IPS DF 19.7 (cell line): Measurements from ENCODE around the gene GPR65.

Experiments used
- DNase-seq: peaks from one replicate; pipeline ENCODE4 v3.0.0-alpha.2; 2013; ENCODE audit warnings: low read depth, low spot score

GPR65 gene, protein sequence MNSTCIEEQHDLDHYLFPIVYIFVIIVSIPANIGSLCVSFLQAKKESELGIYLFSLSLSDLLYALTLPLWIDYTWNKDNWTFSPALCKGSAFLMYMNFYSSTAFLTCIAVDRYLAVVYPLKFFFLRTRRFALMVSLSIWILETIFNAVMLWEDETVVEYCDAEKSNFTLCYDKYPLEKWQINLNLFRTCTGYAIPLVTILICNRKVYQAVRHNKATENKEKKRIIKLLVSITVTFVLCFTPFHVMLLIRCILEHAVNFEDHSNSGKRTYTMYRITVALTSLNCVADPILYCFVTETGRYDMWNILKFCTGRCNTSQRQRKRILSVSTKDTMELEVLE

DNA sequence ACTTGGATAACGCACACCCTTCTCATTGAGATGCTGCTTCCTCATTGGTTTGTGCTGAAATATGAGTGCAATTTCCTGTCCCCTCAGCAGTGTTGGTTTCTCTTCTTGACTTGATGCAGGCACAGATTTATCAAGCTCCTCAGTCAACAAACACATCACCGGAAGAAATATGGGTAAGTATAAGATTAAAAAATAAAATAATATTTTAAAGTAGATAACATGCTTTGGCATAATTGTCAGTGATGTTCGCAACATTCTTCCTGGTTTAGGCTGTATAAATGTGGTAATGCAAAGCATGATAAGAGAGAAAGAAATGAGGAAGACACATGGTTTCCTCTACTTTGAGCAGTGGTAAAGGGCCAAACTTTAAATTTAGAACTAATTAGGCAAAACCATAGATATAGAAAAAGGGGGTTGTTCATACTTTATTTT lies at the start of gene GPR65:
GPR65 (plus strand) TSS at position 86 of the 432 bp plus-strand sequence. CDS start 5,713 bp downstream, outside the sequence.
- DNase-seq: no peak

GRCh38 chr14:87955501-87955900 lies 49.4 kb upstream of the GPR65 start:
- no peak for DNase-seq

GRCh38 chr14:87960013-87960787 lies 44.7 kb upstream of the GPR65 start:
- no peak for DNase-seq

DNA sequence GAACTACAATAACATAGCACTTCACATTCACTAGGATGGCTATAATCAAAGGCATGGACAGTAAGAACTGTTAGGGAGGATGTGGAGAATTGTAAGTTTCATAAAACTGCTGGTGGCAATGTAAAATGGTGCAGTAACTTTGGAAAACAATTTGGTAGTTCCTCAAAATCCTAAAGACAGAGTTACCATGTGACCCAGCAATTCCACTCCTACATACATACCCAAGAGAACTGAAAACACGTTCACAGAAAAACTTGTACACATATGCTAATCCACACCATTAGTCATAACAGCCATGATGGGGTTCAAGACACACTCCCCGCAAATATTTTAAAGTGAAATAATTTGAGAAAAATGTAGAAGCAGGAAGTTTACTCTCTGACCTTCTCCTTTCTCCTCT lies 43.7 kb upstream of the GPR65 start:
- DNase-seq: no peak

GRCh38 chr14:87966816-87967215 lies 38.1 kb upstream of the GPR65 start:
- no peak for DNase-seq

GRCh38 chr14:87967496-87967895 lies 37.4 kb upstream of the GPR65 start:
- no peak for DNase-seq

GRCh38 chr14:87971010-87971409 lies 33.9 kb upstream of the GPR65 start:
- DNase-seq: no peak

DNA sequence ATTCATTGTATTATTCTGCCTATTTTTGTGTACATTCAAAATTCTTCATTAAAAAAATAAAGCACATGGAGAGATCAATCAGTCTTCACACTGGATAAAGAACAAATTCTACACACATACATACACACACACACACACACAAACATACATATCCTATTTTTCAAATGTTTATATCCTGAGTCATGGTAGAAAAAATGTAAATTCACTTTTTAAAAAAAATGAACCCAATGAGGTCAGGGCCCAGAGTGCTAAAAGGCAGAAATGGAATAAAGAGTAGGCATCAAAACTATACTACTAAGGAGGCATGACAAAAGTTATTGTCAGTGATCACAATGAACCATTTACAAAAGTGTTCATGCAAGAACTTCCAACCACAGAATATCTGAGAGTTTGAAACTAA lies 29.3 kb upstream of the GPR65 start:
- no peak for DNase-seq

GRCh38 chr14:87979689-87980088 lies 25.2 kb upstream of the GPR65 start:
- no peak for DNase-seq

GRCh38 chr14:87989221-87989955 lies 15.5 kb upstream of the GPR65 start:
- DNase-seq: no peak

DNA sequence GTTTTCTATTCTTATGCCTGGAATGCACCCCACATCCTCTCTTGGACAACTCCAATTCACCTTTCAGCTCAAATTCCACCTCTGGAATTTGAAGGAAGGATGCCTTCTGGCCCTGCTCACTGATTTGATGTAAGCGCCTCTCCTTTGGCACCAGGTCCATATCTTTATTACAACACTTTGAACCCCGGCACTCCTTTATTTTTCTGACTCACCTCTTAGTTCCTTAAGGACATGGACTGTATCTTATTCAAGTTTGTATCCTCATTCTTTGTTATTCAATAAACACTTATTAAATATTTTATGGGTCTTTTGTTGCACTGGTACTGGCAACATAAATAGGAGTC lies 15.0 kb upstream of the GPR65 start:
- peak; percentile 3 for DNase-seq

- DNase-seq: no peak
Observed at GRCh38 chr14:87990682-87991081, 14.3 kb upstream of the GPR65 start.

GRCh38 chr14:87992346-87992717 lies 12.6 kb upstream of the GPR65 start:
- DNase-seq: no peak

GRCh38 chr14:87992718-87993628 lies 12.0 kb upstream of the GPR65 start, which contains the start of gene GALC:
GALC (minus strand) TSS chr14:87993182; CDS start chr14:87993164, 18 bp downstream.
- peak; percentile 48 for DNase-seq

DNA sequence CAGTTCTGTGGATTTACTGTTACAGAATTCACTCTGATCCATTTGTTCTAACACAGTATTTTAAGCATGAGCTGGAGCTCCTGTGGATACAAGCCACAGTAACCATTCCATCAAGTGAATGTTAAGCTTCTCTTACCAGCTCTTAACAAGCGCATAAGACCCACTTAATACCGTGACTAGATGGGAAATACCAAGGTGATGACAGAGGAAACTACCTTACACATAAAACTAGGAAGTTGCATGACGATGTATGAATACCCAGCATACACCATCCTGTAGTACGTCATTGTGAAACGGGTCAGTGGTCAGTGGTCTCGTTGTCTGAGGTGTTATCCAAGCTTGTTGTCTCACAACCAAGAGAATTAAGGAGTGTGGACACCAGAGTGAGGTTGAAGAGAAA lies 10.0 kb upstream of the GPR65 start:
- no peak for DNase-seq

DNA sequence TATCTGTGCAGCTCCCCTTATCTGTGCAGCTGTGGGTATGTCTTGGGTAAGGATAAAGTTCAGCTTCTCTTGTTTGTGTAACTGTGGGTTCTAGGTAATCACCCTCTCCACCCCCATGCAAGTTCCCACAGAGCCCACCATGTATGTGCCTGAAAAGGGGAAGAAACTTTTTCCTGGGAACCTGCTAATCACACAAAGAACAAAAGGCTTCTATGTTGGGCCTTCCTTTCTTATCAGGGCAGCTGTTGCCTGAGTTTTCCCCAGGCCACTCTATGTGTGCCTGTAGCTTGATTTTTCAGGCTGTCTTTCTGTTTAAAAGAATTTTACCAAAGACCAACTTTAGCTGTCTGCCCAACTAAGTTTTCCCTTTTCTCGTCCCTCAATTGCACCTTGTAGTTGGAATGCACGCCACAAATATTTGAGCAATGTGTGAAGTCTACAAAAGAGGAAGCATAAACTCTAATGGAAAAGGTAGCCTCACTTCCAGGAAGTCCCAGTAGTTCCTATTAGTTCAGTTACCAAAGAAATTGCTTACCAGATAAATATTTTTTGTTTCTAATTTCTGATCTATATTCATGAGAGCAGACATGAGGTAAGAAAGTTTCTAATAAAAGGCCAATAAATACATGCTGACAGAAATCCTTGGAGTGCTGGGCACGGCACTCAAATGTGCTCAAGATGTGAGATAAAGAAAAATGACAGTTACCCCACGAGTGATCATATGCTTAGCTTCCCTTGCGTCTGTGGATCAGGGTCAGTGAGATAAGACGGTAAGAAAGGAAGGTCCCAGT lies 9.2 kb upstream of the GPR65 start:
- no peak for DNase-seq

DNA sequence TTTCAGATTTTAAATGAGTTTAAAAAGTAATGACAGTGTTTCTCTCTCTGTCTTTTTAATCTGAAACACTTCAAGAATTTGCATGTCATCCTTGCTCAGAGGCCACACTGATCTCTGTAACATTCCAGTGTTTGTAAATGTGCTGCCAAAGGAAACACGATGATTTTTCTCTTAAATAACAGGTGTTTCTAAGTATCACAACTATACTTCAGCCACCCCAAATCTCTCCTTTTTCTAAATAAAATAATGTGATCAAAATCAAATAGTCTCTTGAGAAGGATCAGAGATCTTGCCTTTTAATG lies 8.7 kb upstream of the GPR65 start:
- no peak for DNase-seq

GRCh38 chr14:87998482-87998881 lies 6.5 kb upstream of the GPR65 start:
- DNase-seq: no peak

DNA sequence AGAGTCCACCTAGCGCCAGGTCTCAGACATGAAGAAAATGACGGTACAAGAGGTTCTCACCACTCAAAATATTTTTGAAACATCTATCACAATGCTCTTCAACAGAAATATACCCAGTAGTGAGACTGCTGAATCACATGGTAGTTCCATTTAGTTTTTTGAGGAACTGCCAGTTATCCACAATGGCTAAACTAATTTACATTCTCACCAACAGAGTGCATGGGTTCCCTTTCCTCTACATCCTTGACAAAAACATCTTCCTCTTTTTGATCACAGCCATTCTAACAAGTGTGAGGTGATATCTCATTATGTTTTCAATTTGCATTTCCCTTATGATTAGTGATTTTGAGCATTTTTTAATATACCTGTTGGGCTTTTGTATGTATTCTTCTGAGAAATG lies 5.7 kb upstream of the GPR65 start:
- DNase-seq: no peak

DNA sequence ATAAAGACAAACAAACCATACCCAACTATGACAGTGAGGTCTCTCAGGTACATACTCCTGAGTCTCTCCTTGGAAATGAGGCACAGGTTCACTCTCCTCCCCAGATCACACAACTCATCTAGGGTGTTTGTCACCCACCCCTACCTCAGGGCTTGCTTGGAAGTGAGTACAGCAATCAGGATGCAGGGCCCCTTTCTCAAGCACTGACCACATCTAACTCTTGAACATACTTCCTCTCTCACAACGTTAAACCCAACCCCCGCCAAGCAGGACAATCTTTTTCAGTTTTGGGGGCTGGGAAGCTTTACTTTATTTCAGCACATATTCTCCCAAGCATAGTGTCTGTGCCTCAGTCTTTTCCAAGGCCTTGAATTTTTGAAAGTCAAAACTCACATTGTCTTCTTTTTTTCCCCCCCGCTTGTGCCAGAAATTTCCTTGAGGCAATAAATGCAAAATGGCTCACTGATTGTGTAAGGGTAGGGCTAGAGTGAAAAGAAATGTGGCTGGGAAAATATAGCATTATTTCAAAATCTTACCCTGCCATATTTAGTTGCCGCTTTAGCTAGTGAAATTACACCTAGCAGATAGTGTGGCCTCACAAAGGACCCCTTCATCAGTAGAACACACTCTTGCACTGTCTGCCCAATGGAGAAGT lies 2.4 kb upstream of the GPR65 start:
- no peak for DNase-seq
